ENCODE data around the gene TSSC4. TPM values are rescaled to one million over a fixed set of nuclear protein-coding genes. Genes with fewer than 3 reads are reported as not detected.
A peak's percentile ranks its signal among the peaks of the same experiment; 100 is the strongest.

Gene TSSC4
- total and polyA plus RNA-seq, 4 donors, result 16.4 to 50.9 (median 45.8) TPM

DNA sequence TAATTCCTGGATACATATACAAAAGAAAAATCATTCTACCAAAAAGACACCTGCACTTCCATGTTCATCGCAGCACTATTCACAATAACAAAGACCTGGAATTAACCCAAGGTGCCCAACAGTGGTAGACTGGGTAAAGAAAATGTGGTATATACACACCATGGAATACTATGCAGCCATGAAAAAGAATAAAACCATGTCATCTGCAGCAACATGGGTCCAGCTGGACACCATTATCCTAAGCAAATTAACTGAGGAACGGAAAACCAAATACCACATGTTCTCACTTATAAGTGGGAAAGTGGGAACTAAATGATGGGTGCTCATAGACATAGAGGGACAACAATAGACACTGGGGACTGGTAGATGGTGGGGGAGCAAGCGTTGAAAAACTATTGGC lies 39.3 kb downstream of the TSSC4 start:
- Histone ChIP-seq H3K27ac (ENCODE audit: low read depth, low read length) (no peak overlapping the region), H3K4me1 (ENCODE audit: control insufficient read depth, insufficient read depth, low read length) (peaks cover 8% of the 10 kb centered on the region), H3K4me3 (ENCODE audit: low read depth, low read length) (no peak overlapping the region), H3K27me3 (ENCODE audit: control insufficient read depth, insufficient read depth, low read length) (peaks cover 20% of the 10 kb centered on the region), H3K9me3 (ENCODE audit: control insufficient read depth, insufficient read depth, low read length) (no peaks in the 10 kb centered on the region), H3K36me3 (ENCODE audit: control insufficient read depth, insufficient read depth, low read length) (no peaks in the 10 kb centered on the region)
- WGBS (ENCODE audit: insufficient coverage), result no CpG with 5 or more reads among the region's 3 CpGs
- DNase-seq (ENCODE audit: low read depth in 4 of 6, low spot score in 6 of 6), result no peak

GRCh38 chr11:2440646-2441045 lies 40.1 kb downstream of the TSSC4 start:
- Histone ChIP-seq H3K27me3 (ENCODE audit: control insufficient read depth, insufficient read depth, low read length) (peaks cover 25% of the 10 kb centered on the region), H3K4me1 (ENCODE audit: control insufficient read depth, insufficient read depth, low read length) (peaks cover 12% of the 10 kb centered on the region), H3K27ac (ENCODE audit: low read depth, low read length) (no peak overlapping the region), H3K4me3 (ENCODE audit: low read depth, low read length) (no peak overlapping the region), H3K9me3 (ENCODE audit: control insufficient read depth, insufficient read depth, low read length) (no peaks in the 10 kb centered on the region), H3K36me3 (ENCODE audit: control insufficient read depth, insufficient read depth, low read length) (no peaks in the 10 kb centered on the region)
- DNase-seq (ENCODE audit: low read depth in 4 of 6, low spot score in 6 of 6), result no peak
- 79% methylated on average over 7 of the region's 8 CpGs for WGBS (ENCODE audit: insufficient coverage)

- Histone ChIP-seq H3K9me3 (ENCODE audit: control insufficient read depth, insufficient read depth, low read length) (no peaks in the 10 kb centered on the region), H3K36me3 (ENCODE audit: control insufficient read depth, insufficient read depth, low read length) (no peaks in the 10 kb centered on the region), H3K4me1 (ENCODE audit: control insufficient read depth, insufficient read depth, low read length) (peaks cover 18% of the 10 kb centered on the region), H3K4me3 (ENCODE audit: low read depth, low read length) (no peak overlapping the region), H3K27ac (ENCODE audit: low read depth, low read length) (no peak overlapping the region), H3K27me3 (ENCODE audit: control insufficient read depth, insufficient read depth, low read length) (peaks cover 31% of the 10 kb centered on the region)
- 60% methylated on average over 3 of the region's 4 CpGs for WGBS (ENCODE audit: insufficient coverage)
- no peak for DNase-seq (ENCODE audit: low read depth in 4 of 6, low spot score in 6 of 6)
These were observed 40.6 kb downstream of the TSSC4 start for GRCh38 chr11:2441171-2441570.

DNA sequence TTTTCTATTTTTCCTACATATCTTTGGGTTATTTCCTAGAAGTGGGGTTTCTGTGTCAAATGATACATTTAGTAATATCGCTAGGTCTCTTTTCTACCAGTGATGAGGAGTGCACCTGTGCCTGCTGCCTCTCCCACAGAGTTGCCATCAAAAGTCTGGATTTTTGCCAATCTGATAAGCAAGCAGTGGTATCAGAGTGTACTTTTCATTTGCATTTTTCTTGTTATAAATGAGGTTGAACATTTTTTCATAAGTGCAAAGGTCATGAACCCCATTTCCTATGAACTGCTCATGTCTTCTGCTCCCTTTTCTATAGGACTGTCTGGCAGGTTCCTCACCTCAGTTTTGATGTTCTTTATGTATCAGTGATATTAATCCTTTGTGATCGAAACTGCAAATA lies 42.0 kb downstream of the TSSC4 start:
- WGBS (ENCODE audit: insufficient coverage), result 100% methylated on average over 1 of the region's 2 CpGs
- no peak for DNase-seq (ENCODE audit: low read depth in 4 of 6, low spot score in 6 of 6)
- no peak overlapping the region for H3K4me3 ChIP-seq (ENCODE audit: low read depth, low read length)
- H3K27me3 ChIP-seq (ENCODE audit: control insufficient read depth, insufficient read depth, low read length), result peaks cover 44% of the 10 kb centered on the region
- H3K27ac ChIP-seq (ENCODE audit: low read depth, low read length), result no peak overlapping the region
- no peaks in the 10 kb centered on the region for H3K9me3 ChIP-seq (ENCODE audit: control insufficient read depth, insufficient read depth, low read length)
- H3K36me3 ChIP-seq (ENCODE audit: control insufficient read depth, insufficient read depth, low read length), result no peaks in the 10 kb centered on the region
- H3K4me1 ChIP-seq (ENCODE audit: control insufficient read depth, insufficient read depth, low read length), result peaks cover 25% of the 10 kb centered on the region

DNA sequence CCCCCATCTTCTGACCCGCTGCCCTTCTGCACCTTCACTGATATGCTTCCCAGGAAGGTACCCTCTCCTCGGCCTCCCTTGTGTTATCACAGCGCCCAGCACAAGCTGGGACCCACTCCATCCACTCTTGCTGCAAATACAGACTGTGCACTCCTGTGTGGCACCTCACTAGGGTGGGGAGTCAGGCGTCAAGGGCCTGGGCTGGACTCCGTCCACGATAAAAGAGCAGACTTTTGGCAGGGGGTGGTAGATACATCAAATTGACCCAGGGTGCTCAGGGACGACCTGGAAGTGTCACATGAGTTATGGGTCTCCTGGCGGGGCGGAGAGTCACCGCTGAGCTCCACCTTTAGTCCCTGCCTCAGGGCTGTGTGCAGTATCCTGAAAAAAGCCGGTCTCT lies 42.9 kb downstream of the TSSC4 start:
- no peaks in the 10 kb centered on the region for H3K36me3 ChIP-seq (ENCODE audit: control insufficient read depth, insufficient read depth, low read length)
- no peak overlapping the region for H3K27ac ChIP-seq (ENCODE audit: low read depth, low read length)
- no peak overlapping the region for H3K4me3 ChIP-seq (ENCODE audit: low read depth, low read length)
- 47% methylated on average over 8 of the region's 11 CpGs for WGBS (ENCODE audit: insufficient coverage)
- H3K9me3 ChIP-seq (ENCODE audit: control insufficient read depth, insufficient read depth, low read length), result no peaks in the 10 kb centered on the region
- H3K27me3 ChIP-seq (ENCODE audit: control insufficient read depth, insufficient read depth, low read length), result peaks cover 50% of the 10 kb centered on the region
- peaks cover 28% of the 10 kb centered on the region for H3K4me1 ChIP-seq (ENCODE audit: control insufficient read depth, insufficient read depth, low read length)
- DNase-seq (ENCODE audit: low read depth in 4 of 6, low spot score in 6 of 6), result no peak

- Histone ChIP-seq H3K36me3 (ENCODE audit: control insufficient read depth, insufficient read depth, low read length) (no peaks in the 10 kb centered on the region), H3K4me1 (ENCODE audit: control insufficient read depth, insufficient read depth, low read length) (peaks cover 28% of the 10 kb centered on the region), H3K27me3 (ENCODE audit: control insufficient read depth, insufficient read depth, low read length) (peaks cover 50% of the 10 kb centered on the region), H3K4me3 (ENCODE audit: low read depth, low read length) (peak within 1 kb of the TSS; percentile 5), H3K9me3 (ENCODE audit: control insufficient read depth, insufficient read depth, low read length) (no peaks in the 10 kb centered on the region), H3K27ac (ENCODE audit: low read depth, low read length) (no peak within 1 kb of the TSS)
- DNase-seq (ENCODE audit: low read depth in 4 of 6, low spot score in 6 of 6), result no peak
- 7% methylated on average over 42 of the region's 64 CpGs for whole genome bisulfite sequencing (ENCODE audit: insufficient coverage)
These were observed 43.6 kb downstream of the TSSC4 start, which contains the start of gene TRPM5 for GRCh38 chr11:2443881-2444820. TSS of gene TRPM5 (minus strand) at chr11:2444514. CDS start at chr11:2423036, 21,478 bp downstream.

- Histone ChIP-seq H3K4me3 (ENCODE audit: low read depth, low read length) (peak within 1 kb of the TSS; percentile 5), H3K36me3 (ENCODE audit: control insufficient read depth, insufficient read depth, low read length) (no peaks in the 10 kb centered on the region), H3K27me3 (ENCODE audit: control insufficient read depth, insufficient read depth, low read length) (peaks cover 50% of the 10 kb centered on the region), H3K4me1 (ENCODE audit: control insufficient read depth, insufficient read depth, low read length) (peaks cover 28% of the 10 kb centered on the region), H3K9me3 (ENCODE audit: control insufficient read depth, insufficient read depth, low read length) (no peaks in the 10 kb centered on the region), H3K27ac (ENCODE audit: low read depth, low read length) (no peak within 1 kb of the TSS)
- peak in 1 of 6 donors; percentile 18 for DNase-seq (ENCODE audit: low read depth in 4 of 6, low spot score in 6 of 6)
- WGBS (ENCODE audit: insufficient coverage), result 2% methylated on average over 115 of the region's 116 CpGs
These were observed 44.5 kb downstream of the TSSC4 start, which contains the start of gene KCNQ1 for GRCh38 chr11:2444821-2445745. TSS of gene KCNQ1 (plus strand) at chr11:2445008. CDS start at chr11:2445099, 91 bp downstream.

DNA sequence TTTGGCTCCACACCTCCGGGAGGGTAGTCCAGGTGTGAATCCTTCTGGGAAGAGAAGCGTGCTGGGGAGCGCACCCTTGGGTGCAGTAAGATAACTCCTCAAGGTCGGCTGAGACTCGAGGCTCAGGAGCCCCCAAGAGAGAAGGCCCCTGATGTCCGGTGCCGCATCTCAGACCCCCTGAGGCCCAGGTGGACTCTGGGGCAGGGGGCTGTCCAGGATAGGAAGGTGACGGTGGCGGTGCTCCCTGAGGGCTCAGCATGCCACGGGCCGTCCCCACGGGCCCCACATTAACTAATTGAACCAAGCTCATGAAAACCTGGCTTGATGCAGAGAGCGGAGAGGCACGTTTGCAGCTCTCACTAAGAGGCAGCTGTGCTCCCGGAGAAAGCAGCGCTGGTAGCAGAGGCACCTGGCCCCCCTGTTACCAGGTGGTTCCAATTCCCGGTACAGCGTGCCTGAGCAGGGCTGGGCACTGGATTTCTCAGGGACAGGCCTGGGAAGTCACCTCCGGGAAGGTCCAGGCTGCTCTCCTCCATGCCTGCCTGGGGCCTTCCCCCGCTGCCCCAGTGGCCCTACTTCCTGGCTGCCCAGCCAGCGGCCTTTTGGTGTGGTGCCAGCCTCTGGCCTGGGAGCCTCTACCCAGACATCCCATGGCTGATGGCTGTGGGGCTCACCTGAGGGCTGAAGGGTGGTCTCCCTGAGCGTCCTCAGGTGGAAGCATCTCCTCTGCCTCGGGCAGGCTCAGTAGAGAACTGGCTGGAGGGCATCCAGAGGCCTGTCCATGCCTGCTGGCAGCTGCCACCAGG lies 45.4 kb downstream of the TSSC4 start:
- Histone ChIP-seq H3K4me1 (ENCODE audit: control insufficient read depth, insufficient read depth, low read length) (peaks cover 28% of the 10 kb centered on the region), H3K4me3 (ENCODE audit: low read depth, low read length) (peak overlapping the region; percentile 5)

More for the DNA sequence above, 45.4 kb downstream of the TSSC4 start:
- H3K9me3 ChIP-seq (ENCODE audit: control insufficient read depth, insufficient read depth, low read length), result no peaks in the 10 kb centered on the region
- no peak for DNase-seq (ENCODE audit: low read depth in 4 of 6, low spot score in 6 of 6)
- peaks cover 50% of the 10 kb centered on the region for H3K27me3 ChIP-seq (ENCODE audit: control insufficient read depth, insufficient read depth, low read length)
- WGBS (ENCODE audit: insufficient coverage), result 53% methylated on average over 23 of the region's 23 CpGs
- no peaks in the 10 kb centered on the region for H3K36me3 ChIP-seq (ENCODE audit: control insufficient read depth, insufficient read depth, low read length)
- no peak overlapping the region for H3K27ac ChIP-seq (ENCODE audit: low read depth, low read length)

Data from spinal cord (tissue), 10 donors.